Measurements from ENCODE around the gene IDI1. TPM values are rescaled to one million over a fixed set of nuclear protein-coding genes. Genes with fewer than 3 reads are reported as not detected.

The IDI1 gene
- polyA plus RNA-seq, 1 of the 3 experiments (the other 2 are of a cell fraction), result 15.9 TPM

DNA sequence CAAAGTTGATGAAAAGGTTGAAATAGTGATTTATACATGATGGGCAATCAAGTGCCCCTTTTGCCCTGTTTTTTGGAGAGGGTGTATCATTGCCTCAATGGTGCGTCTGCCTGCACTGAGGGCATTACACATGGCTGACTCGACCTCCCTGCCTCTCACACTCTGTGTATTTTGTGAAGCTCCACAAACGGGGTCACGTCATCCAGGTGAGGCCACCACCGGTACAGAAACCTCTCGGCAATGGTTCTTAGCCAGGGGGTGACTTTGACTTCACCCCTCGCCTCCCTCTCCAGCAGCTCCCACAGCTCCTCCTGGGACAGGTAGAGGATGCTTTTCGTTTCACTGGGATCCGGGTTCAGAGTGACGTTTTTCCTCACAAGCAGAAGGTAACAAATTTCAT, 29.6 kb downstream of the IDI1 start:
- no peaks in the 10 kb centered on the region for H3K9me3 ChIP-seq
- H3K4me2 ChIP-seq, result no peak overlapping the region
- H2AFZ ChIP-seq (ENCODE audit: low read depth), result no peak overlapping the region
- ChIA-PET CTCF (no interaction called here), POLR2A (no interaction called here)
- no peak overlapping the region for H3K4me3 ChIP-seq (ENCODE audit: low read depth in 2 of 2, low read length in 1 of 2)
- WGBS (ENCODE audit: low lambda C conversion rate), result 92% methylated on average over 8 of the region's 10 CpGs
- no peaks in the 10 kb centered on the region for H3K27me3 ChIP-seq (ENCODE audit: insufficient read depth)
- no peaks in the 10 kb centered on the region for H4K20me1 ChIP-seq (ENCODE audit: insufficient read depth)
- H3K9ac ChIP-seq, result no peak overlapping the region
- DNase-seq, result no peak
- peaks cover 10% of the 10 kb centered on the region for H3F3A ChIP-seq (replicated peaks; ENCODE audit: insufficient read depth)
- H3K79me2 ChIP-seq (ENCODE audit: insufficient read depth), result no peaks in the 10 kb centered on the region
- no peaks in the 10 kb centered on the region for H3K9me2 ChIP-seq
- TF ChIP-seq SIN3A (IDR thresholded peaks at IDR 0.05; ENCODE audit: borderline replicate concordance, low read depth, low read length), result no peak
- no peak for TF ChIP-seq ELF1 (IDR thresholded peaks at IDR 0.05)
- TF ChIP-seq, protein P1, sequence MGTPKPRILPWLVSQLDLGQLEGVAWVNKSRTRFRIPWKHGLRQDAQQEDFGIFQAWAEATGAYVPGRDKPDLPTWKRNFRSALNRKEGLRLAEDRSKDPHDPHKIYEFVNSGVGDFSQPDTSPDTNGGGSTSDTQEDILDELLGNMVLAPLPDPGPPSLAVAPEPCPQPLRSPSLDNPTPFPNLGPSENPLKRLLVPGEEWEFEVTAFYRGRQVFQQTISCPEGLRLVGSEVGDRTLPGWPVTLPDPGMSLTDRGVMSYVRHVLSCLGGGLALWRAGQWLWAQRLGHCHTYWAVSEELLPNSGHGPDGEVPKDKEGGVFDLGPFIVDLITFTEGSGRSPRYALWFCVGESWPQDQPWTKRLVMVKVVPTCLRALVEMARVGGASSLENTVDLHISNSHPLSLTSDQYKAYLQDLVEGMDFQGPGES (IDR thresholded peaks at IDR 0.05; ENCODE audit: low read depth, low read length), result no peak
- no peak for TF ChIP-seq YY1 (IDR thresholded peaks at IDR 0.05; ENCODE audit: low read depth)
- no peak for TF ChIP-seq NRF1 (IDR thresholded peaks at IDR 0.05; ENCODE audit: low read depth, low read length)
- TF ChIP-seq, protein P2, sequence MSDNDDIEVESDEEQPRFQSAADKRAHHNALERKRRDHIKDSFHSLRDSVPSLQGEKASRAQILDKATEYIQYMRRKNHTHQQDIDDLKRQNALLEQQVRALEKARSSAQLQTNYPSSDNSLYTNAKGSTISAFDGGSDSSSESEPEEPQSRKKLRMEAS (IDR thresholded peaks at IDR 0.05; ENCODE audit: low read depth), result no peak
- no peak for TF ChIP-seq RFX5 (IDR thresholded peaks at IDR 0.05; ENCODE audit: low read length)
- no peak for TF ChIP-seq EP300 (IDR thresholded peaks at IDR 0.05; ENCODE audit: borderline replicate concordance in 1 of 2, low read depth in 1 of 2, low read length in 1 of 2)
- no peak for TF ChIP-seq SMC3 (IDR thresholded peaks at IDR 0.05; ENCODE audit: low read depth, low read length)
- TF ChIP-seq TEAD4 (IDR thresholded peaks at IDR 0.05; ENCODE audit: borderline replicate concordance, insufficient read depth), result no peak
- TF ChIP-seq, protein P3, sequence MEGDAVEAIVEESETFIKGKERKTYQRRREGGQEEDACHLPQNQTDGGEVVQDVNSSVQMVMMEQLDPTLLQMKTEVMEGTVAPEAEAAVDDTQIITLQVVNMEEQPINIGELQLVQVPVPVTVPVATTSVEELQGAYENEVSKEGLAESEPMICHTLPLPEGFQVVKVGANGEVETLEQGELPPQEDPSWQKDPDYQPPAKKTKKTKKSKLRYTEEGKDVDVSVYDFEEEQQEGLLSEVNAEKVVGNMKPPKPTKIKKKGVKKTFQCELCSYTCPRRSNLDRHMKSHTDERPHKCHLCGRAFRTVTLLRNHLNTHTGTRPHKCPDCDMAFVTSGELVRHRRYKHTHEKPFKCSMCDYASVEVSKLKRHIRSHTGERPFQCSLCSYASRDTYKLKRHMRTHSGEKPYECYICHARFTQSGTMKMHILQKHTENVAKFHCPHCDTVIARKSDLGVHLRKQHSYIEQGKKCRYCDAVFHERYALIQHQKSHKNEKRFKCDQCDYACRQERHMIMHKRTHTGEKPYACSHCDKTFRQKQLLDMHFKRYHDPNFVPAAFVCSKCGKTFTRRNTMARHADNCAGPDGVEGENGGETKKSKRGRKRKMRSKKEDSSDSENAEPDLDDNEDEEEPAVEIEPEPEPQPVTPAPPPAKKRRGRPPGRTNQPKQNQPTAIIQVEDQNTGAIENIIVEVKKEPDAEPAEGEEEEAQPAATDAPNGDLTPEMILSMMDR (IDR thresholded peaks at IDR 0.05), result no peak
- TF ChIP-seq, protein P4, sequence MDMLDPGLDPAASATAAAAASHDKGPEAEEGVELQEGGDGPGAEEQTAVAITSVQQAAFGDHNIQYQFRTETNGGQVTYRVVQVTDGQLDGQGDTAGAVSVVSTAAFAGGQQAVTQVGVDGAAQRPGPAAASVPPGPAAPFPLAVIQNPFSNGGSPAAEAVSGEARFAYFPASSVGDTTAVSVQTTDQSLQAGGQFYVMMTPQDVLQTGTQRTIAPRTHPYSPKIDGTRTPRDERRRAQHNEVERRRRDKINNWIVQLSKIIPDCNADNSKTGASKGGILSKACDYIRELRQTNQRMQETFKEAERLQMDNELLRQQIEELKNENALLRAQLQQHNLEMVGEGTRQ (IDR thresholded peaks at IDR 0.05; ENCODE audit: borderline replicate concordance, low read depth, low read length), result no peak
- TF ChIP-seq, protein P5, sequence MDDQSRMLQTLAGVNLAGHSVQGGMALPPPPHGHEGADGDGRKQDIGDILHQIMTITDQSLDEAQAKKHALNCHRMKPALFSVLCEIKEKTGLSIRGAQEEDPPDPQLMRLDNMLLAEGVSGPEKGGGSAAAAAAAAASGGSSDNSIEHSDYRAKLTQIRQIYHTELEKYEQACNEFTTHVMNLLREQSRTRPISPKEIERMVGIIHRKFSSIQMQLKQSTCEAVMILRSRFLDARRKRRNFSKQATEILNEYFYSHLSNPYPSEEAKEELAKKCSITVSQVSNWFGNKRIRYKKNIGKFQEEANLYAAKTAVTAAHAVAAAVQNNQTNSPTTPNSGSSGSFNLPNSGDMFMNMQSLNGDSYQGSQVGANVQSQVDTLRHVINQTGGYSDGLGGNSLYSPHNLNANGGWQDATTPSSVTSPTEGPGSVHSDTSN (IDR thresholded peaks at IDR 0.05), result no peak
- no peak for TF ChIP-seq TAF1 (IDR thresholded peaks at IDR 0.05; ENCODE audit: borderline replicate concordance, low read depth, low read length)
- TF ChIP-seq MXI1 (IDR thresholded peaks at IDR 0.05; ENCODE audit: low read depth, low read length), result no peak
- no peak for TF ChIP-seq GABPA (IDR thresholded peaks at IDR 0.05; ENCODE audit: low read depth)
- peaks cover 30 to 45% of the 10 kb centered on the region in 2 experiments for H3K36me3 ChIP-seq (replicated peaks in 1 of 2; ENCODE audit: control insufficient read depth in 1 of 2, insufficient read depth in 2 of 2, low read length in 1 of 2)
- H3K27ac ChIP-seq (ENCODE audit: low read depth in 2 of 2, low read length in 1 of 2), result no peak overlapping the region
- no peaks in the 10 kb centered on the region for H3K4me1 ChIP-seq (ENCODE audit: control insufficient read depth in 1 of 2, insufficient read depth in 2 of 2, low read depth in 1 of 2, low read length in 1 of 2)
